RWPE2 (cell line): Measurements from ENCODE around the gene ZNF622.

Experiments
- ATAC-seq: fragments of 200-7000 bp; cut with Tn5 transposase; 3 replicates; pipeline ENCODE4 v1.9.1; 2021; ENCODE audit warnings: low read depth
- DNase-seq: peaks from one replicate; pipeline ENCODE4 v3.0.0-alpha.2; 2020; ENCODE audit warnings: low spot score
- H3K27ac ChIP-seq: fragments of 450-650 bp; 2 replicates; pipeline ENCODE4 v1.5.1; 2017; ENCODE audit warnings: mild to moderate bottlenecking; ENCODE audit not compliant: poor library complexity, severe bottlenecking
- H3K27me3 ChIP-seq: fragments of 250-450 bp; sonication (Bioruptor Pico); 2 replicates; pipeline ENCODE4 v1.5.1; 2021; ENCODE audit warnings: mild to moderate bottlenecking, moderate library complexity; ENCODE audit not compliant: insufficient read depth, poor library complexity, severe bottlenecking
- H3K36me3 ChIP-seq: fragments of 250-450 bp; sonication (Bioruptor Pico); 2 replicates; pipeline ENCODE4 v1.5.1; 2020; ENCODE audit warnings: low read depth, mild to moderate bottlenecking, moderate library complexity
- H3K4me1 ChIP-seq: fragments of 250-450 bp; sonication (Bioruptor Pico); 2 replicates; pipeline ENCODE4 v1.5.1; 2021; ENCODE audit warnings: mild to moderate bottlenecking, moderate library complexity; ENCODE audit not compliant: insufficient read depth, poor library complexity, severe bottlenecking
- H3K4me3 ChIP-seq: fragments of 250-450 bp; sonication (Bioruptor Pico); 2 replicates; pipeline ENCODE4 v1.5.1; 2021; ENCODE audit warnings: mild to moderate bottlenecking, moderate library complexity; ENCODE audit not compliant: severe bottlenecking
- H3K9me3 ChIP-seq: fragments of 250-450 bp; sonication (Bioruptor Pico); 2 replicates; pipeline ENCODE4 v1.5.1; 2021; ENCODE audit warnings: mild to moderate bottlenecking, moderate library complexity; ENCODE audit not compliant: severe bottlenecking
- TF ChIP-seq, protein P1 (sequence below): fragments of 450-650 bp; IDR thresholded peaks from one replicate; pipeline ENCODE4 v1.5.1; 2017; ENCODE audit warnings: mild to moderate bottlenecking, moderate library complexity; ENCODE audit not compliant: poor library complexity, severe bottlenecking

The ZNF622 gene, protein sequence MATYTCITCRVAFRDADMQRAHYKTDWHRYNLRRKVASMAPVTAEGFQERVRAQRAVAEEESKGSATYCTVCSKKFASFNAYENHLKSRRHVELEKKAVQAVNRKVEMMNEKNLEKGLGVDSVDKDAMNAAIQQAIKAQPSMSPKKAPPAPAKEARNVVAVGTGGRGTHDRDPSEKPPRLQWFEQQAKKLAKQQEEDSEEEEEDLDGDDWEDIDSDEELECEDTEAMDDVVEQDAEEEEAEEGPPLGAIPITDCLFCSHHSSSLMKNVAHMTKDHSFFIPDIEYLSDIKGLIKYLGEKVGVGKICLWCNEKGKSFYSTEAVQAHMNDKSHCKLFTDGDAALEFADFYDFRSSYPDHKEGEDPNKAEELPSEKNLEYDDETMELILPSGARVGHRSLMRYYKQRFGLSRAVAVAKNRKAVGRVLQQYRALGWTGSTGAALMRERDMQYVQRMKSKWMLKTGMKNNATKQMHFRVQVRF

DNA sequence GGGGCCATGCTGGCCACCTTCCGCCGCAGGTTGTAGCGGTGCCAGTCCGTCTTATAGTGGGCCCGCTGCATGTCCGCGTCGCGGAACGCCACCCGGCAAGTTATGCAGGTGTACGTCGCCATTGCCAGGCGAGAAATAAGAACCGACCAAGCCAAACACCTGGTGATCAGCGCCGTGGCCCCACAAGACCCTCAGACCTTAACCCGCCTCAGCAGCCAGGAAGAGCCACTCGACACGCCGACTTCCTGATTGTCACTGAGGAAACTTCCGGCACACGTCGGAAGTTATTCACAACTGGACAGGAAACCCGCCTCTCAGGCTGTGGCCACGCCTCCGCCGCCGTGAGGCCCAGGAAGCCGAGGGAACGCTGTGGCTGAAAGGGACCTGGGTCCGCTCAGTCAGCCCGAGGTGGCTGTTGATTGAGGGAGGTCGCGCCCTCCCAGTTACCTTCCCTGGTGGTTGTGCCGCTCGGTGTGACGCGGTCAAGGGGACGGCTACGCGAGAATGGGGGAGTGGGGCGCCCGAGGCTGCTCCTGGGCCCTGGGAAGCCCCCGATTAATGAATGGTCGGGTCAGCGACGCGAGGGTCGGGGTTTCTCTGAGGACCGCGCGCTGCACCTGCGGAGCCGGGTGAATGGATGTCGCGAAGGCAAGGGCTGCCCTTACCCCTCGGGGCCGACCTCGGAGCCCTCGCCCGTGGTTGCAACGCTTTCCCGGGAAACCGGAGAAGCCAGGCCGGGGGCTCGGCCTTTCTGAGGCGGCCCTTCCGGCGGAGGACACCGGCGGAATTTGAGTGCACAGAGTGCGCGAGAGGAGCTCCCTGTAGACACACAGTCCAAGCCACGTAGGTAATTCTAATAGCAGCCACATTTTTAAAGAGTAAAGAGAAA lies at the start of gene ZNF622:
Gene ZNF622, minus strand, starts transcription at position 257 of the 889 bp plus-strand sequence. Its CDS starts 135 bp downstream, at position 122.
- Histone ChIP-seq H3K27ac (peak within 1 kb of the TSS; percentile 71), H3K9me3 (no peaks in the 10 kb centered on the region), H3K27me3 (no peaks in the 10 kb centered on the region), H3K4me3 (peak within 1 kb of the TSS; percentile 90), H3K36me3 (peaks cover 36% of the 10 kb centered on the region), H3K4me1 (peaks cover 19% of the 10 kb centered on the region)
- TF ChIP-seq, protein P1, sequence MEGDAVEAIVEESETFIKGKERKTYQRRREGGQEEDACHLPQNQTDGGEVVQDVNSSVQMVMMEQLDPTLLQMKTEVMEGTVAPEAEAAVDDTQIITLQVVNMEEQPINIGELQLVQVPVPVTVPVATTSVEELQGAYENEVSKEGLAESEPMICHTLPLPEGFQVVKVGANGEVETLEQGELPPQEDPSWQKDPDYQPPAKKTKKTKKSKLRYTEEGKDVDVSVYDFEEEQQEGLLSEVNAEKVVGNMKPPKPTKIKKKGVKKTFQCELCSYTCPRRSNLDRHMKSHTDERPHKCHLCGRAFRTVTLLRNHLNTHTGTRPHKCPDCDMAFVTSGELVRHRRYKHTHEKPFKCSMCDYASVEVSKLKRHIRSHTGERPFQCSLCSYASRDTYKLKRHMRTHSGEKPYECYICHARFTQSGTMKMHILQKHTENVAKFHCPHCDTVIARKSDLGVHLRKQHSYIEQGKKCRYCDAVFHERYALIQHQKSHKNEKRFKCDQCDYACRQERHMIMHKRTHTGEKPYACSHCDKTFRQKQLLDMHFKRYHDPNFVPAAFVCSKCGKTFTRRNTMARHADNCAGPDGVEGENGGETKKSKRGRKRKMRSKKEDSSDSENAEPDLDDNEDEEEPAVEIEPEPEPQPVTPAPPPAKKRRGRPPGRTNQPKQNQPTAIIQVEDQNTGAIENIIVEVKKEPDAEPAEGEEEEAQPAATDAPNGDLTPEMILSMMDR = no peak
- DNase-seq = peak; percentile 90
- ATAC-seq = peak; percentile 83

DNA sequence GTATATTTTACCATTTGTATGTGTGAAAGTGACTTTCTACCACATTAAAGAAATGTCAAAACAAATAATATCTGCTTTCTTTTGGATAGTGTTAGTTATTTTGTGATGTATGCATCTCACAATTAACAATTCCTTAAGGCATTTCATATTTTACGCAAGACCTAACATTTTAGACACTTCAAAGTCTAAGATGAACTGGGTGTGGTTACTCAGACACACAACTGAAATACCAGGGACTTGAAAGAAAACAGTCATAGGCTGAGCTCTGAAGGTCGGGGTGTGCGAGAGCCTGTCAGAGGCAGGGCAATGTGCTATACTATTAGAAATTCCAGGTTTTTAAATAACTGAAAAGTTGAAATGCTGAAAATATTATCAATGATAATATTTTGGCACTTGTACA lies 44.5 kb upstream of the ZNF622 start:
- Histone ChIP-seq H3K4me1 (peaks cover 20% of the 10 kb centered on the region), H3K9me3 (no peaks in the 10 kb centered on the region), H3K27ac (no peak overlapping the region), H3K36me3 (no peaks in the 10 kb centered on the region), H3K4me3 (no peak overlapping the region), H3K27me3 (no peaks in the 10 kb centered on the region)
- TF ChIP-seq, protein P1 = no peak
- DNase-seq (no peak), ATAC-seq (no peak)

DNA sequence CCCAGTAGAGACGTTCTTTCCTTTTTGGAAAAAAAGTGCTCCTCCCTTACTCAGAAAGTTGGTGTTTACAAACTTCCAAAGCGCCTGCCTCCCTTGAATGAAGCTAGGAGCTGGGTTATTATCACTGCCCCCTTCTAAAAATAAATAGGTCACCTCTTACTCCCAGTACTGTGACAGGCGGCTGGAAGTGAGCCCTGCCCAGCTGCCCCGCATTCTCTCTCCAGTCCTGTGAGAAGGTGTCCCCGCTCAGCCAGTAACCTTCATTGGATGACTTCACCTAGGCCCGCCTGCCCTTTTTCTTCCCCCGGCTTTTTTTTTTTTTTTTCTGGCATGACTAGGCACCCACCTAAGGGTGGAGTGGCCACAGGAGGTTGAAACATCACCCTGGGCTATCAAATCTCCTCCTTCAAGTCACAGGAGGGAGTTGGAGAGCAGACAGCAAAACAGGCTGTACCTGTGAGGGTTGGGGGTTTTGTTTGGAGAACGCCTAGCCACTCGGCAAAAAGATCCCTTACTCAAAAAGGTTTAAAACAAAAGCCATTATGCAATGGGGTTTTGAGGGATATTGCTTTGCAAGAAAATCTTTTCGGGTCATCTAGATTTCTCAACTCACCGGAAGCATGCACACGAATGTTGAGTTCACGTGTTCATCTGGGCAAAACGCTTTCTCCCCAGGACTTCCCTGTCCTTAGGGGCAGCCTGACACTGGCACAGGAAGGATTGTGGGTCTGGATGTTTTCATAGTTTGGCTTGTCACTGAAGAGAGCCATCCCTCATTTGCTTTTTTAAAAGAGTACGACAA lies 43.3 kb upstream of the ZNF622 start:
- H3K9me3 ChIP-seq = no peaks in the 10 kb centered on the region
- no peaks in the 10 kb centered on the region for H3K27me3 ChIP-seq
- H3K4me1 ChIP-seq = peaks cover 20% of the 10 kb centered on the region
- peak overlapping the region; percentile 65 for H3K27ac ChIP-seq
- TF ChIP-seq, protein P1 = no peak
- H3K36me3 ChIP-seq = no peaks in the 10 kb centered on the region
- DNase-seq (peak; percentile 74), ATAC-seq (peak; percentile 86)
- H3K4me3 ChIP-seq = peak overlapping the region; percentile 4

DNA sequence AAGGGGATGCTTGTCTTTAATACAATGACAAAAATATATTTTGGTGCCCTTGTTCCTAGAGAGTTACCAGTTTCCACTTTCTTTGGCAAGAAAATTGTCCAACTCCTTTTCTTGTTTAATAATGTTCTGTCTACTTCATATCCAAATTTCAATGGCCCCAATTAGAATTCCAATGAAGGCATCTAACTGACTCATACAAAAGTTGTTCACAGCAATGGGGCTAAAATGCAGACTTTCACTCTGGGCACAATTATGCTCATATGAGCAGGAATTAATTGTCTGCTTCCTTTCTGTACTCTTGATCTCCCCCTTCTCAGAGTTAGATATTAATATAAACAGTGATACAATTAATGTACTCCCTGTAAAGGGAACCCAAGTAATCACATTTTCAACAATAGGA lies 42.1 kb upstream of the ZNF622 start:
- TF ChIP-seq, protein P1 = no peak
- Histone ChIP-seq H3K36me3 (no peaks in the 10 kb centered on the region), H3K4me1 (peaks cover 26% of the 10 kb centered on the region), H3K4me3 (no peak overlapping the region), H3K9me3 (no peaks in the 10 kb centered on the region), H3K27me3 (no peaks in the 10 kb centered on the region), H3K27ac (peak overlapping the region; percentile 65)
- DNase-seq (no peak), ATAC-seq (no peak)
